IPS-NIHi11 (cell line): Measurements from ENCODE around the gene LRRC32.

Experiments
- DNase-seq: peaks from one replicate; pipeline ENCODE4 v3.0.0; 2012; ENCODE audit warnings: mixed read lengths, low spot score

The LRRC32 gene

DNA sequence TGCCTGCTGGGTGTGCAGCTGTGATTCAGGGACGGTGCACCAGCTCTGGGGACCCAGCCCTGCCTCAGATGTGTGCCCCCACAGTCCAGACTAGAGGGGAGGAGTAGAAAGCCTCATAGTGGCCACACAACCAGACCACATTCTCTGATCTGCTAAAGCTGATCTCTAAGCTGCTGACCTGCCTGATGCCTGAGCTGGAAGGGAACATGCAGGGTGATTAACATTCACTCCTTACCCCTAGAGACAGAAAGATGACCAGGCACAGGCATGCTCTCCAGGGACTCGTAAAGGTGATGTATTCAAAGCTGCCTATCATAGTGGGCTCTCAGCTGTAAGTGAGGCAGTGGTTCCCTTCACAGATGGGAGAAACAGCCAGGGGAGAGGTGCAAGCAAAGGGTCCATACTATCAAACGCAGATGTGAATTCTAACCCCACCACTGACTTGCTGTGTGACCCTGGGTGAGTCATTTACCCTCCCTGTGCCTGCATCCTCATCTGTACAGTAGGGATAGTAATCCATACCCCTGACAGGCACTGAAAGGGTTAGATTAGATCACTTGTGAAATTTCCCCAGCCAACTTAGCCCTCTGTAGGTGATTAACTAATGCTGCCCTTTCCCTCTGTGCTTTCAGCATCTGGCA is 29.0 kb upstream of the LRRC32 start:
- no peak for DNase-seq

DNA sequence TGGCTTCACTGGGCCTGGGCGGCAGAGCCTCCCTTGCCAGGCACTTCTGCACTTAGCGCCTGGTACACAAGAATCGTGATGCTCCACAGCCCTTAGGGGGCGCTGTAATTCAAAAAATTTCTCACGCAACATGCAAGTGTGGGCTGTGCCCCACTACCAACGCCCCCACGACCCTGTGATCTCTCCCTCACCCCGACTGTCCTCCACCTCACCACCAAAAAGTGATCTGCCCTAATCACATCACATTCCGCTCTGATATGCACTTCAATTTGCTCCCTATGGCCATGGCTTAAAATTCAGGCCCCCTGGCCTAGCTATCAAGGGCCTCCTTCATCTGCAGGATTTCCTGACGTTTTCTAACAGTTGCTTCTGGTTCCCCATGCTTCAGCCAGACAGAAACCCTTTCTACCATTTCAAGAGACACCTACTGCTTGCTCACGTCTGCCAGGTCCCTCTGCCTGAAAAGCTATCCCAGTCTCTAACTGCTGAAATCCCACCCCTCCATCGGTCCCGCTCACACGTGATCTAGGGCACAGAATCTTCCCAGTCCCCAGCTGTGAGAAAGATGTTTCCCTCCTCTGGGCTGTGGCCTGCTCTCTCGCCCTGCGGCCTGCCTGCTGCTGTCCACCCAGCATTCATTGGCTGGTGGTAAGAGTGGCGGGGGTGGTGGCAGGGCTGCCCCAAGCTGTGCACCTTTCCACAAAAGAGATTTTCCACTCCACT is 27.9 kb upstream of the LRRC32 start:
- peak; percentile 75 for DNase-seq

DNA sequence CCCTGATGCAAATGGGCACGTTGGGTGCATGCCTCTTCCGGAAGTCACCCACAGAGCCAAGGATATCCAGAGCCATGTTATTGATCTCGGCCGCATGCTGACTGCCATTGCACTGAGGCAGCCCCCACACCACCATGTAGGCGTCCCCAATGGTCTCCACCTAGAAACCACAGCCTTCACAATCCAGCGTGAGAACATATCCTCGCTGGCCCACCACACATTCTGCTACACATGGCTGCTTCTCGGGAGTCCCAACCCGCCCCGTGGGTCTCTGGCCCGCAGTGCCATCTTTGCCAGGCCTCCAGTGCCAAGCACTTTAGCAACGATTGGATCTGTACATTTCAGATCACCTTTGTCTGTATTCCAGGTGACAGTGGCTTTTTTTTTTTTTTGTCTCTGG is 26.2 kb upstream of the LRRC32 start:
- no peak for DNase-seq

DNA sequence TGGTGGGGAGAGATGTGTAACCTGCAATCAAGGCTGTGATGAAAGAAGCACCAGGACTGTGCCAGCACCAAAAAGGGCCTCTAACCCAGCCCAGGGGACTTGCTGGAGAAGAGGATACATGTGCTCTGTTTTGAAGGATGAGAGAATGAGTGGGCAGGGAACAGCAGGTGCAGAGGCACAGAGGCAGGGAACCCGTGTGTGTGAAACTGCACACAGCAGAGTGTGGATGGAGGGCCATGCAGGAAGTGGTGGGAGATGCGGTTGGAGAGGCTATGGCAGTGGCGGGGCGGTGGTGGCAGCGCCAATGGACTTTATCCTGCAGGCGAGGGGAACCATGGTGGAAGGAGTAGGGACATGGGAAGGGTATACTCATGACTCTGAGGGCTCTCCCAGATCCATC is 25.2 kb upstream of the LRRC32 start:
- no peak for DNase-seq

DNA sequence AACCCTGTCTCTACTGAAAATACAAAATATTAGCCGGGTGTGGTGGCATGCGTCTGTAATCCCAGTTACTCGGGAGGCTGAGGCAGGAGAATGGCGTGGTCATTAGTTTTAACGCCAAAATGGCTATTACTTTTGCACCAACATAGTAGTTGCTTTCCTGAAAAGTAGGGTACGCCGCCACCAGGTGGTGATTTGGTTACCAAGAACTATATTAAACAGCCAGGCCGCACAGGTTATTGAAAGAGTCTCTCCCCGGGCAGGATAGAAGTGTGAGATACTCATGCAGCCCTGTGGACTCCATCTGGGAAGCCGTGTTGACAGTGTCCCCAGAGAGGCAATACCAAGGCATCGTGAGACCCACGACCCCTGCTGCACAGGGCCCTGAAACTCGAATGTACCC is 24.6 kb upstream of the LRRC32 start:
- no peak for DNase-seq

DNA sequence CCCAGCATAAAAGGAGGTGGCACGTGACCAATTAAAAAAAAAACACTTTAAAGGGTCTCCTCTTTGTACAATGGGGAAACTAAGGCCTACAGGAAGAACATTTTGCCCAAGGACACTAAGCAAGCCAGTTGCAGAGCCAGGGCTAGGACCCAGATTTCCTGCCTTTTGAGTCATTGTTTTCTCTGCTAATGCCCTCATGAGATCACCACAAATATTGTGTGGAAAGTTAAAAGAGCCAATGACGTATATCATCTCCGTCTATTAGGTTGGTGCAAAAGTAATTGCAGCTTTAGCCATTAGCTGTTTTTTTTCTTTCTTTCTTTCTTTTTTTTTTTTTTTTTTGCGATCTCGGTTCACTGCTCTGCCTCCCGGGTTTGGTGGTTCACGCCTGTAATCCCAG is 24.1 kb upstream of the LRRC32 start:
- no peak for DNase-seq

DNA sequence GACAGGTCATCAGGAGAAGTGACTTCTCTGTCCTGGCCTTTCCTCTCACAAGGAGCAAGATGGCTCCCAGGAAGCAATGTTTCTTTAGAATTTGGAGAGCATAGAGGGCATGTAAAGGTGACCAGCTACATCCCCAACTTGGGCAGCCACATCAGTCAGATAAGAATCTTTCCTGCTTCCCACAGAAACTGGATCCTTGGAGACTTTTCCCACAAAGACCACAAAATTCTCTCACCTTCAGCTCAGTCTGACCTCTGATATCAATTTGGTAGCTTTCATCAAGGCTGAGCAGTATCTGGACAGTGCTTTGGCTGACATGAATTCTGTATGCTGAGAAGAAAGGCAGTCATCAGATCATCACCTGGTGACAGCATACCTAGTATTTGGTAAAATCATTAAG is 23.3 kb upstream of the LRRC32 start:
- no peak for DNase-seq

DNA sequence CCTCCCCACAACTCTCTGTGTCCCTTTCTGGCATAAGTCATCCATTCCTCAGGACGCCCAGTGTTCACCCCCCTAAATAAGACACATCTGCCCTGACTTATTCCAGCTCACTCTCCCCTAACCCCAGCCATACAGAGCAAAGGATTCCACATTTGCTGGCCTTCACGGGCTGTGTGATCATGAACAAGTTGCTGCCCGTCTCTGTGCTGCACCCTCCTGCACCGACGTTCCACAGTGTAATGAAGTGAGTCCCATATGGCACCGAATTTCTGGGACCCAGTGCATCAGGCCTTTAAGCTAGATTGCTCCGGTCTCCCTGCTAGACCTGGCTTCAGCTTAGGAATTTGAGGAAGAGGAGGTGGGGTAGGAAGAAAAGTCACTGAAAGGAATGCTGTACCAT is 22.4 kb upstream of the LRRC32 start:
- DNase-seq: no peak

DNA sequence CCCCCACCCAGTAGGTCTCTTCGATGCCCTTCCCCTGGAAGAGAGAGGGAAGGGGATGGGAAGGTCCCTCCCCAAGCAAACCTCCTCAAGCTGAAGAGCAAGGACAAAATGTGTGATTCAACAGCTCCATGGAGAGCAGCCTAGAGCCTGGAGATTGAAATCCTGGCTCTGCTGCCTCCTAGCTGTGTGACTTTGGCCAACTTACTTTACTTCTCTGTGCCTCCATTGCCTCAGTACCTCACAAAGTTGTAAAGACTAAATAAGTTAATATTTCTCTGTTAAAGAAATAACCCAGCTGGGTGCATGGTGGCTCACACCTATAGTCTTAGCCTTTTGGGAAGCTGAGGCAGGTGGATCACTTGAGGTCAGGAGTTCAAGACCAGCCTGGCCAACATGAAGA is 21.1 kb upstream of the LRRC32 start:
- no peak for DNase-seq

DNA sequence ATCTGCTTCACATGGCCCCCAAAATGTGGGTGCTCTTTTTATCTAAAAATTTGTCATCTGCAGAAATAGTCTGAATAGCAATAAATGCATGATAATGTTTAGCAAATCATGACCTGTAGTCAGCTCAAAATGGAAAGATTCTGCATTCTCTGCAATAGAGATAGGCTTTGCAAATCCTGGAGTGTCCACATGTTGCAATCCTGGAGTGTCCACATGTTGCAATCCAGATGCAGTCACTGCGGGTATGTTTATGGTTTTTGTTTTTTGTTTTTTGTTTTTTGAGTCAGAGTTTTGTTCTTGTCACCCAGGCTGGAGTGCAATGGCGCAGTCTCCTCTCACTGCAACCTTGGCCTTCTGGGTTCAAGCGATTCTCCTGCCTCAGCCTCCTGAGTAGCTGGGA is 20.2 kb upstream of the LRRC32 start:
- no peak for DNase-seq

DNA sequence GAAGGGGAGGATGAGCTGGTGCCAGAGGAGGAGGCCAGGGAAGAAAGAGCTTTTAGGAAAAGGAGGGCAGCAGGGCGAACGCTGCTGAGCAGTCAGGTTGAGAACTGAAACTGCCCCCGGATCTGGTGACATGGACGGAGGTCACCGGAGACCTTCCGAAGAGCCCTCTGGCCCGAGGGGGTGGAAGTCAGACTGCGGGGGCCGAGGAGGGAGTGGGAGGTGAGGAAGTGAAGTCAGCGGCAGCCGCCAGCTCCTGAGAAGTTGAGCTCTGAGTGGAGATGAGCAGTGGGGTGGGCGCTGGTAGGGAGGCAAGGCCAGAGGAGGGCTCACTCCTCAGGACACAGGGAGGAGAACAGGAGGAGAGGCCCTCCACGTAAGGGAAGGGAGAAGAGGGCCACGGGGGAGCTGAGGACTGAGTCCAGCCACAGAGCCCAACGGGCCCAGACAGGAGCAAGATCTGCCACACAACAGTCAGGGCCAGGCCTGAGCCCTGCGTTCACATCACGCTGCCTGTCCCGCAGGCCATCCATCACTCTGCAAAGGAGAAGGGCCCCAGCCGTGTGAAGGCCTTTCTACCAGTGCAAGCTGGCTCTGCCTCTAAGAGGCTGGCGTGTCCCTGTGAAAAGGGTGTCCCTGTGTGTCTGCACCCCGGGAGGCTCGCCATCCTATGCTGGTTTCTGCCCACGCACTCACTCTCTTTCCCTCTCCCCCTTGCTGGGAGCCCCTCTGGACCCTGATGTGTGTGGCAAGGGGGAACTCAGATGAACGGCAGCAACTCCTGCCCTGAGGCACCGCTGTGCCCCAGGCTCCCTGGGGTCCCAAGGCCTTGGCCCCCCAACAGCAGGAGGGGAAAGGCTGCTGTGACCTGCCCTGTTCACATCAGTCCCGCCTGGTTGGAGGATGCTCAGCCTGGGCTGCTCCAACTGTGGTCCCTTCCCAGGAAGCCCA is 19.0 kb upstream of the LRRC32 start:
- no peak for DNase-seq

DNA sequence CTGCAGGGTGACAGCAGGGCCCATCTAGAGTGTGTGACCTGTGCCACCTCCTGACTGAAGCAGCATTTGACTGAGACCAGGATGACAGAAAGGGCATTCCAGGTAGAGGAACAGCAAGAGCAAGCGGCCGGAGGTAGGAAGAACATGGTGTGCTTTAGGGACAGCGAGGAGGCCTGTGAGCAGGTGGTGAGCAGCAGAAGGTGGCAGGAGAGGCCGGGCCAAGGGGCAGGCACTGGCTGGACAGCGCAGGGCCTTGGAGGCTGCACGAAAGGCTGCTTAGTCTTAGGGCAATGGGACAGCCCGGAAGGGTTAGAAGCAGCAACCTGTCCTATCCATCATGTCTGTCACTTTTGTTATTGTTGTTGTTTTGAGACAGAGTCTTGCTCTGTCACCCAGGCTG is 17.6 kb upstream of the LRRC32 start:
- no peak for DNase-seq

DNA sequence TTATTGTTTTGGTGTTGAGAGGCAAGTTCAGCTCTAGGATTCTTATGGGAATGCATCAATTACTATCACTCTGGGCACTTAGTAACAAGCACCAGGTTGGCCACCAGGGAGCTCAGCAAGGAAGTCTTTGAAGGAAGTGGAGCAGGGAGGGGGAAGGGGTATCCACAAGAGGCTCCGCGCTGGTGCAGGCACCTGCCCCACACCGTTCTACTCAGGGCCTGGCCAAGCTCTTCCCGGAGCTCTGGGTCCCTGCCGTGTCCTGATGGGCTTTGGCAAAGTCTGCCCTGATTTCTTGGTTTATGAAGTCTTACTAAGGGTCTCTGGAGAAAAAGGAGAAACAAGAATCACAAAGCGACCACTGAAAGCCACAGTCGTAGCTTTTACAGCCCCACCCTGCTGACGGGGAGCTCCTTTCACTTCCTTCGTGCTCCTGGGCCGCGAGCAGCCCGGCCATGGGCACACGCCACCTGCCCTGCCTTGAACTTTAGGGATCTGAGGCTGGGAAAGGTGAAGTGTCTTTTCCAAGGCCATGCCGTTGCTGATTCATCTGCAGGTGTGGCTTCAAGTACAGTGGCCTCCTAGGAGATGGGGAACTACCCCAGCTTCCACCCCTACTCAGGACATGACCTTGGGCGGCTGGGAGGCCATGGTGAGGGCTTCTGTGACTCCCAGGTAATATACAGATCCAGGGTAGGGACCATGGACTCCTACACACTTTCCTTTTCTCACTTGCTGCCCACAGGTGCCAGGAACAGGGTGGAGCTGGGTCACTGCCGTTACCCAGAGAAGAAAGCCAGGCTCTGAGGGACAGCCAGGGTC is 15.9 kb upstream of the LRRC32 start:
- peak; percentile 55 for DNase-seq

DNA sequence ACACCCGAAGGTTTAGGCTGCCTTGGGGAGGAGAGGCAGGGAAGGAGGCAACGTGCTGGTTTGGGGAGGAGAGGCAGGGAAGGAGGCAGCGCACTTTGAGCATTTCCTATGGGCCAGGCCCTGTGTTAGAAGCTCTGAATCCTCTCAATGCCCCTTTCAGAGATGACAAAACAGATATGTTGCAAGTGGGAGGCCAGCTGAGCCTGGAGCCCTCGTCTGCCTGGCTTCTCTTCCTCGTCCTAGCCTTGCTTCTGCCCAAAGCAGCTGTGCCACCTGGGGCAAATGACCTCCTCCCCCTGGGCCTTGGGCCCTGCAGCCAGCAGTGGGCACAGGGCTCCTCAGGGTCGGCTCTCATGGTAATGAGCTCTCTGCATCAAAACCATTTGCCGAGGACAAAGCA is 15.3 kb upstream of the LRRC32 start:
- DNase-seq: no peak

DNA sequence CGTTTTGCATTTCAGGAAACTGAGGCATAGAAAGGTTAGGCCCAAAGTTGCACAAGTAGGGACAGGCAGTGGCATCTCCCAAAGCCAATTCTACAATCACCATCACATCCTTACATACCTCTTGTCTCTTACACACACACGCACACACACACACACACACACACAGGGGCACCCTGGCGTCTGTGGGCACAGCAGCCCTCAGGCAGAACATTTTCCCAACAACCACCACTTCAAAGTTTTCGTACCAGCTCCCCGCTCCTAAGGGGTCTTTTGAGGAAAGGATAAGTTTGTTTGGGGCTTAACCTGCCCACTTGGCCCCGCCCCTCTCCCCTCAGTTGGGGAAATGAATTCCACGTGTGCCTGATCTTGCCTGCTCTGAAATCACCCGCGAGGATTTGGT is 14.7 kb upstream of the LRRC32 start:
- no peak for DNase-seq

DNA sequence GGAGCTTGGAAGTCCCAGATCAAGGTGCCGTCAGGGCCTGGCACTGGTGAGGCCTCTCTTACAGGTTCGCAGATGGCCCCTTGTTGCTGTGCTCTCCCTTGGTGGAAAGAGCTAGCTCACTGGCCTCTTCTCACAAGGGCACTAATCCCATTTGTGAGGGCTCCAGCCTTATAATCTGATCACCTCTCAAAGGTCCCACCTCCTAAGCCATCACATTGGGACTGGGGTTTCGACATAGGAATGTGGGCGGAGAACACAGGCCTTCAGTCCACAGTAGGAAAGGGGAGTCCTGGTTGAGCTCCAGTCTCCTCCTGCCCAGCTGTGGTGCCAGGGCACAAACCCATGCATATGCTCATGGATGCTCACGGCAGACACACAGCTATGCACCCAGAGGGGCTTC is 14.0 kb upstream of the LRRC32 start:
- no peak for DNase-seq

DNA sequence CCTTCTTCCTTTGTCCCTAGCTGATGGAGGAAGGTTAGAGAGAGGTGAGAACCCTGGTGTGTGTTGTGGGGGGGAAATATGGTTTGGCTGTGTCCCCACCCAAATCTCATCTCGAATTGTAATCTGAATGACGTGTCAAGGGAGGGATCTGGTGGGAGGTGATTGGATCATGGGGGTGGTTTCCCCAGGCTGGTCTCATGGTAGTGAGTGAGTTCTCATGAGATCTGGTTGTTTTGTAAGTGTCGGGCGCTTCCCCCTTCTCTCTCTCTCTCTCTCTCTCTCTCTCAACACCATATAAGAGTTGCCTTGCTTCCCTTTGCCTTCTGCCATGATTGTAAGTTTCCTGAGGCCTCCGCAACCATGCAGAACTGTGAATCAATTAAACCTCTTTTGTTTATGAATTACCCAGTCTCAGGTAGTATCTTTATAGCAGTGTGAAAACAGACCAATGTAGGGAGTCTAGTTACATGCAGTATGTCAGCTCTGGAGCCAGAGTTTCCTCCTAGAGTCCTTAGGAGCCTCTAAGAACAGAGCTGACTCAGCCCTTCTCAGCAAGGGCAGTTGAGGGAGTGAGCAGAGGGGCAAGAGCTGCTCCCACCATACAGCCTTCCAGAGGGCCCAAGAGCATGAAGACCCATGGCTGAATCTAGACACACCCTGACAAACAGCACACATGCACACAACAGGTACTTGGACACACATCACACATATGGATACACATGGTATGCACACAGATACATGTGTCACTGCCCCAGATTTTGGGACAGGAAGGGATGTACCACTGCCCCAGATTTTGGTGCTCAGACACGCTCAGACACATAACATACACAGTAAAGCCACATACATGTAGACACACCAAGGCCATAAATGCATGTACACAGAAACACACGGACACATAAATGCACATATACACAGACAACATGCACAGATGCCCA is 12.9 kb upstream of the LRRC32 start:
- no peak for DNase-seq

DNA sequence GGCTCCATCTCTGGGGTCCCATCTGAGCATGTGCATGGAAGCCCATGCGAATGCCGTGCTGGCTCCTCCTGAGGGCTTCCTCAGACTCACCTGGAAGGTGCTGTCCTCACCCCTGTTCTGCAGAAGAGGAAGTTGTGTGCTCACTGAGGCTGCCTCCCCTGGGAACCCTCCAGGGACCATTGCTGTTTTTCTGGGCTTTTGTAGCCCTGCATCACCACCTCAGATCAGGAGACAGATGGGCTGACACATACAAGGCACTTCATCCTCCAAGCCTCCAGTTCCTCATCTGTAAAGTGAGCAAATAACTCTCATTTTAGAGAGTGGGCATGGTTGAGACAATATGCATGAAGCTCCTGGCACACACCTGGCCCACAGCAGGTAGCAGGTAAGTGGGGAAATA is 12.1 kb upstream of the LRRC32 start:
- DNase-seq: no peak

DNA sequence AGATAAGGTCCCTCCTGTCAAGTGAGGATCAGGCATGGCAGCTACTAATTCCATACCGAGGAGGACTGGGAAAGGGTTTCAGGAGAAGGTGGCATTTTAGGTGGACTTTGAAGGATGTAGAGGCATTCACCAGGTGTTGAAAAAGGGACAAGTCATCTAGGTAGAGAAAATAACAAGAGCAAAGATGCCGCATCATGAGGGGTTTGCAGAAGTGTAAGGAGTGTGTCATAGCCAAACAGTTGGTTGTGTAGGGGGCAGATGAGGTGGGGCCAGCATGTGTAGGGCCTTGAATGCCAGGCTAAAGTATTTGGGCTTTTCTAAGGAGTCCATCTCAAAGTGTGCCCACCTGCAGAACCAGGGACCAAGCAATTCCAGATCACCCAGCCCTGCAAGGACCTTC is 11.6 kb upstream of the LRRC32 start:
- DNase-seq: no peak

DNA sequence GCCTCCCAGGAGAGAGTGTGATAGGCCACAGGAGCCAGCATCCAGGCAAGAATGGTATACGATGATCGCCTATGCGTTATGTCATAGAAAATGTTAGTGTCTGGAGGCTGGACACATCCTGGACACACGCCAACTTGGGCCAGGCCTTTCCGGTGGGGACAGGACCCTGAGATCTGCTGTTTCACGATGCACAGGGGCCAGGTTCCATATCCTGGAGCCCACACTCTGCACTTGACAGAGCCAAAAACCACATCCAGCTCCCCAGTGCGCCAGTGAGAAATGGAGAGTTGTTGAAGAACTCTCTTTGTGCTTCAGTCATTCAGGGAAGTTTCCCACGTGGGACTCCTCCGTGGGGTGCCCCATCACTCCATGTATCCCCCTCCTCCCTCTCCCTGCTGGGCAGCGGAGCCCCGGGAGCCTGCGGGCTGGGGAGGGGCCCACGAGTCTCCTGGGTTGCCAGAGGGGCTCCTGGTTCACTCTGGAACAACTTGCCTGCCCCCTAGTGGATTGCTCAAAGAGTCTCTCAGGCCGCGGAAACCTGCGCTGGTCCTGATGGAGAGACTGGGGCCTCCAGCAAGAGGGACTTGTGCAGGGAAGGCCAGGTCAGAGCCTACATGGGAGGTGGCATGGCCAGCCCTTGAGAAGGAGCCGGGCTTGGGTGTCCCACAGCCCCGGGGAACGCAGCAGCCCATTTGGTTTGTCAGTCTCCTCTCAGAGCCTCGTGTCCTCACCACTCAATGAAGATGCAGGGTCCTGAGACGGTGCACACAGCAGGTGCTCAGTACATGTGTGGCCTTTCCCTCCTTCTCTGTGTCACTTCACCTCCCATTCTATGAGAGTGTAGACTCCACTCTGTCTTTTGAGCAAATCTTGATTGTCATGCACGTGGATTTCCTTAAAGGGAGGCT is 10.2 kb upstream of the LRRC32 start:
- DNase-seq: peak; percentile 95
